Measurements from ENCODE around the gene DERL2.
"Not testable (repeated sequence)": the region's sequence is repeated elsewhere in the genome, so short reads cannot be mapped to it uniquely, and the experiment has no call there.

The DERL2 gene

DNA sequence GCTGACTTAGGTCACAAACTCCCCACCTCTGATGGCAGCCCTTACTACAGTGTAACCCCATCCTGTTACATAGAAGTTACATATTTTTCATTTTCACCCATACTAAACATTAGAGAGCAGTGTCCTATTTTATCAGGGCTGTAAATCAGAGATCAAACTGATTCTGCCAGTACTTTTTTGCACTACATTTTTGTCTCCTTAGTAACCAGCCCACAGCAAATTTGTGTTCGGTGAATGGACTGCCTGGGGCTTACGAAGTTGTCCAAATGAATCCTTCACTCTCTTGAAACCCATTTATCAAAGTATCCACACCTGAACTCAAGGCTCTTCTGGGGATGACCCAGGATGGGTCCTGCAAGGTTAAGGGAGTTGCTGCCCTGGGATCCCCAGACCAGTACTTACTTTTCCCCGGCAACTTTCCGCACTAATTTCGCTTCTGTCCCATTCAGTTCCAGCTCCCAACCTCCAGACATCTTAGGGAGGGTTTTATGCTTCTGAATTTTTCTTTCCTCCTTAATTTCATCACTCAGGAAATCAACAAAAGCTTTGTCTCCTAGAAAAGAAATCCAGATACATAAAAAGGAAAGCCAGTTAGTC lies 48.2 kb downstream of the DERL2 start:
- DNase-seq (ENCODE audit: low spot score) = peak; percentile 8

DNA sequence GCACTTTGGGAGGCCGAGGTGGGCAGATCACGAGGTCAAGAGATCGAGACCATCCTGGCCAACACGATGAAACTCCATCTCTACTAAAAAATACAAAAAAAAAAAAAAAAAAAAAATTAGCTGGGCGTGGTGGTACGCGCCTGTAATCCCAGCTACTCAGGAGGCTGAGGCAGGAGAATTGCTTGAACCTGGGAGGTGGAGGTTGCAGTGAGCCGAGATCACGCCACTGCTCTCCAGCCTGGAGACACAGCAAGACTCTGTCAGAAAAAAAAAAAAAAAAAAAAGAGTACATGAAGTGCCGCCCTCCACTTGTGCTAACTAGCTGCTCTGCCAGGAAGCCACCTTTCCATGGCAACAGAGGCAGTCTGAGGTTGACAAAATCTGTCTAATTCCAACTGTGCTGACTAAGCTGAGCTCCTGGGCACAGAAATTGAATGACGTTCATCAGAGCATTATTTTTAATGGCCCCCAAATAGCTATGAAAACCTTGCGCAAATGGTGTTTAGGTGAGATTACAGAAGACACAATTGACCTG lies 50.1 kb downstream of the DERL2 start:
- not testable (repeated sequence) for DNase-seq (ENCODE audit: low spot score)

DNA sequence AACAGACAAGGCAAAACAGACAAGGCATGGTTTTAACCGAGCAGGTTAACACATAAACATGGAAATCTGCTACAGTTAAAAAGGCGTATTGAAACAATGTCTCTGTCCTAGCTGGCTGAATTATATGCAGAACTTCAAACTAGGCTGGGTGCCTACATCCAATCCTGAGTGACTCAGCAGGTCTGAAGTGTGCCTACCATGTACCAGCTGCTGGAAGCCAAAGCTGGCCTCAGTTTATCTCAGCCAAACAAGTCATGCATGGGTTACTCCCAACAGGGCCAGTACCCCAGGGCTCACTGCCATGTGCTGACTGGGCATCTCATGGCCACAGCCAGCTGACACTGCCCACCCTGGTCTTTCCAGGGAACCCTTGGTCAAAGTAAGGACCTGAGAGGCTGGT lies 51.0 kb downstream of the DERL2 start:
- DNase-seq (ENCODE audit: low spot score) = no peak

DNA sequence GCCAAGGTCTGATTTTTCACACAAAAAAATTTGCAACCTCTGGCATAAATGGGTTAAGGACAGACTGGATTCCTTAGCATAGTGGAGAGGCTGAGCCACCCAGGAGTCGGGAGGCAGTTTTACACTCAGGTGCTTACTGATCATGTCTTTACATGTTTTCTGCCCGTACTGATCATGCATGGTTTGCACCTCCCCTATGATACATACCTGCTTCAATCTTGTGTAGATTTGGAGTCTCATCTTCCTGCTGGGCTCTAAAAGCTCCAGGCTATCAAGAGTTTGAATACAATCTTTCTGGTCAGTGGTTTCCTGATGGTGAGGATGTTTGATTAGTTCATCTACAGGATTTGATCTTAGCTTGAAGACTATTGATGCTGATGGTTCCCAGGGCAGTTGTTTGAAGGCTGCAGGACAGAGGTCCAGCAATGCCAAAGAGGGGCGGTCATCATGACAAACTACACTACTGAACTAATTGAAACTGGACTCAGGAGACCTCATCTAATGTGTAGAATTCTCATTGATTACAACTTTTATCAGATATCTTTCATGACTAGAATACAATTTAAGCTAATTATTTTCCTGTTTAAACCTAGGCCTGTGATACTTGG lies 53.9 kb downstream of the DERL2 start:
- DNase-seq (ENCODE audit: low spot score) = no peak

DNA sequence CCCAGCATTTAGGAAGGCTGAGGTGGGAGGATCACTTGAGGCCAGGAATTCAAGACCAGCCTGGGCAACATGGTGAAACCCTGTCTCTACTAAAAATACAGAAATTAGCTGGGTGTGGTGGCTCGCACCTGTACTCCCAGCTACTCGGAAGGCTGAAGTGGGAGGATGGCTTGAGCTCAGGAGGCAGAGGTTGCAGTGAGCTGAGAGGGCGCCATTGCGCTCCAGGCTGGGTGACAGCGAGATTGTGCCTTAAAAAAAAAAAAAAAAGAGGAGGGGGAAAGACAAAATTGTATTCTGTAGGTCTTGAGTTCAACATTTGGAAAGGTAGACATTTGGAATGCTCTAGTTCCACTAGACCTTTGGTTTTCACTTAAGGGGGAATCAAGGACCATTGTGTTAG lies 54.7 kb downstream of the DERL2 start:
- DNase-seq (ENCODE audit: low spot score) = not testable (repeated sequence)

DNA sequence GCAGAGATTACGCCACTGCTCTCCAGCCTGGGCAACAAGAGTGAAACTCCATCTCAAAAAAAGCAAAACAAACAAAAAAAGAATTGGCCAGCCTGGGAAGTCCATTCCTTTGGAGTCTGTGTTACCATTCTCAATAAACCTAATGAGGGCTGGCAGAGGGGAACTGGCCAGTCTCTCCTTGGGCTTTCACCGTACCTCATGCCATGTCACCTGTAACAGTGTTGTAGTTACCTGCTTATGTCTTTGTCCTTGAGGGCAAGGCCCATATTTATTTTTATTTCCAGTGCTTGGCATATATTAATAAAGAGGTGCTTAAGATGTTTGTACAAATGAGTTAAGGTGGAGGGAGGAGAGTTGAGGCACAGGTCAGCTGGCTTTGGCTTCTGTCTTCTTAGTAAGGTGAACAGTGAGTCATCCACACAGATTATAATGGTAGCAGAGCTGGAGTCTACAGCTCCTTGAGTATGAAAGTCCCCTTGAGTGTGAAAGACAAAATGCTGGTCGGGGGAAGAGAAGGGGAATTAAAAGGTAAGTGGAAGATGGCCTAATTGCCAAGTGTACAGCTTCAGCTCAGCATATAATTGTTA lies 55.5 kb downstream of the DERL2 start:
- DNase-seq (ENCODE audit: low spot score) = no peak

DNA sequence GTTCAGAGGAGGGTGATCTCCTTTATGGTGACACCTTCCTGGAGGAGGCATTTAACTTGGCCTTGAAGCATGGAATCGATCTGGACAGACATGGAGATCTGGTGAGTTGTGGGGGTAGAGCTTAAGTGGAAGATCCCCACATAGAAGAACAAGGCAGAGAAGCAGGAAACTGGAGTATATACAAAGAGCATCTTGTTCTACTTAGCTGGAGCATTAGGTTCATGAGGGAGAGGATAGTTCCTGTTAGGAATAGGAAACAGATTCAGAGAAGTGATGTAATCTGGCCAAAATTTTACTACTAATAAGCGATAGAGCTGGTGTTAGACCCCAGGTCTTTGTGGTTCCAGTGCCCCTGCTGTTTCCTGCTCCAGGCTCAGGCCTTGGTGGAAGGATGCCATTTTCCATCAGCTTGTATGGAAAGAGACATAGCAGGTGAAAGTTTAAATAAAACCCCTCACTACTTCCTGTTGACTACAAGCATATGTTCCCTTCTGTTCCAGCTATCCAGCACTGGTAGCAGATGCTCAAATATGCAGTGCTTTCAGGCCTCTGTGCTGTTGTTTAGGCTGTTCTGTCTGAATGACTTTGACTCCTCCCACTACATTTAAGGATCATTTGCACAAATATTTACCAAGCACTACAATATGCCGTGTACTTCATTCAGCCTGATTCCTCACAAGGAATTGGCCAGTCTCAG lies 56.6 kb downstream of the DERL2 start:
- no peak for DNase-seq (ENCODE audit: low spot score)

DNA sequence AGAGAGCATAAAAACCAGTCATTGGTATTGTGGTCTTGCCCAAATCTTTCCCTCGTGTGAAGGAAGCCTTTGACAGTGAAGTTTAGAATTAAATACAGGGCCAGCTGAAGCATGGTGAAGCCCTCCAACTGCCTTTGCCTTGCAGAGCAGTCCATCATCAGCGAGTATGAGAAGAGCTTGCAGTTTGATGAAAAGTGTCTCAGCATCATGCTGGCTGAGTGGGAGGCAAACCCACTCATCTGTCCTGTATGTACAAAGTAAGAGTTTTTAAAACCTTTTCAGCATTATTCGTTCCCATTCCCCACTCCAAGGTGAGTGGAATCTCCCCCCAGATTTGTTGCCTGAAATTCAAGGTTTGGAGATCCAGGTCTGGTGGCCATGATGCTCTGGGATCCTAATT lies 60.2 kb downstream of the DERL2 start:
- no peak for DNase-seq (ENCODE audit: low spot score)

DNA sequence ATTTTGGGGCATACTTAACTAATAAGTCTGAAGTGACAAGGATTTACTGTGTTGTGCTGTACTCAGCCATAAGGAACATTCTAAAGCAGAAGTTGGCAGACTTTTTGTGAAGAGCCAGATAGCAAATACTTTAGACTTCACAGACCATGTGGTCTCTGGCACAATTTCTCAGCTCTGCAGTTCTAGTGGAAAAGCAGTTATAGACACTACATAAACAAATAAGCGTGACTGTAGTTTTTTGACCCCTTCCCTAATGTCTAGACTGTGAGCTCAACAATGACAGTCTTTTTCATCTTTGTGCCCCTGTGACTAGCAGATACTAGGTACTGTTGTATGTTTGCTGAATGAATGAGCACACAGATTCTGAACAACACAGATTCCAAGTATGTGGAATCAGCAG lies 61.1 kb downstream of the DERL2 start:
- DNase-seq (ENCODE audit: low spot score) = no peak

DNA sequence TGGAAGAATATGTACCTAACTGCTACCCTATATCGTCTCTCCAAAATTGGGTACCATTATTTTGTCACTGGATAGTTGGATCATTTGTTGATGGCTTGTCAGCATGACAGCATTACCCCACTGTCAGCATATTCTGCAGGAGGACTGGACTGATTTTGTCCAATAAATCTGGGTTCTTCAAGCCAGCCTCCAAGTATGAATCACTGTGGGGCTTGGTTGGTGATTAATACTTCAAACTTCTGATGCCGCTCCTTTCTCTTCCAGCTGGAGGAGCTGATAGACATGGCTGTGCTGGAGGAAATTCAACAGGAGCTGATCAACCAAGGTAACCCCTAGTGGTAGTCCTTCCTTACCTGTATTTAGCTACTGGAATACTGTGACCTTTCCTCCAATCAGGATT lies 63.5 kb downstream of the DERL2 start:
- DNase-seq (ENCODE audit: low spot score) = peak; percentile 33
